Stimulated activated CD4-positive, alpha-beta T cell treated with anti-CD3 and anti-CD28 coated beads, Interleukin-4, amount 100 ng/mL, for 24 hours (primary cell): ENCODE measurements around the gene SNW1.

Experiments used
- DNase-seq: peaks from one replicate; pipeline ENCODE4 v3.0.0-alpha.2; 2020

Gene SNW1

GRCh38 chr14:77746064-77746702 is 14.8 kb downstream of the SNW1 start:
- DNase-seq = no peak

- DNase-seq = no peak
Observed at GRCh38 chr14:77741438-77741837, 19.5 kb downstream of the SNW1 start.

- DNase-seq = peak; percentile 19
Observed at GRCh38 chr14:77738559-77739250, 22.3 kb downstream of the SNW1 start.

- no peak for DNase-seq
Observed at GRCh38 chr14:77730976-77731497, 29.9 kb downstream of the SNW1 start.

- DNase-seq = no peak
Observed at GRCh38 chr14:77722301-77722700, 38.7 kb downstream of the SNW1 start.

GRCh38 chr14:77721437-77721836 is 39.5 kb downstream of the SNW1 start:
- no peak for DNase-seq

GRCh38 chr14:77717608-77718305 is 43.2 kb downstream of the SNW1 start:
- no peak for DNase-seq

GRCh38 chr14:77714926-77715325 is 46.0 kb downstream of the SNW1 start:
- peak; percentile 18 for DNase-seq

GRCh38 chr14:77710364-77710763 is 50.6 kb downstream of the SNW1 start:
- DNase-seq = no peak

- DNase-seq = no peak
Observed at GRCh38 chr14:77709412-77709811, 51.5 kb downstream of the SNW1 start.

- no peak for DNase-seq
Observed at GRCh38 chr14:77708749-77709148, 52.2 kb downstream of the SNW1 start.

- DNase-seq = peak; percentile 90
Observed at GRCh38 chr14:77707724-77708408, 53.1 kb downstream of the SNW1 start, which contains the start of the genes ALKBH1 and SLIRP. ALKBH1 (minus strand) TSS chr14:77708023; CDS start chr14:77708004, 19 bp downstream. SLIRP (plus strand) TSS chr14:77708103; CDS start chr14:77708112, 9 bp downstream.

GRCh38 chr14:77707355-77707723 is 53.6 kb downstream of the SNW1 start:
- no peak for DNase-seq

GRCh38 chr14:77691259-77691658 is 69.7 kb downstream of the SNW1 start:
- no peak for DNase-seq

- DNase-seq = no peak
Observed at GRCh38 chr14:77682158-77682553, 78.8 kb downstream of the SNW1 start.

GRCh38 chr14:77681196-77682157 is 79.5 kb downstream of the SNW1 start:
- no peak for DNase-seq

- no peak for DNase-seq
Observed at GRCh38 chr14:77674931-77675330, 86.0 kb downstream of the SNW1 start.

GRCh38 chr14:77673193-77673592 is 87.8 kb downstream of the SNW1 start:
- DNase-seq = no peak
